Measurements from ENCODE around the gene EGFR.

EGFR gene

DNA sequence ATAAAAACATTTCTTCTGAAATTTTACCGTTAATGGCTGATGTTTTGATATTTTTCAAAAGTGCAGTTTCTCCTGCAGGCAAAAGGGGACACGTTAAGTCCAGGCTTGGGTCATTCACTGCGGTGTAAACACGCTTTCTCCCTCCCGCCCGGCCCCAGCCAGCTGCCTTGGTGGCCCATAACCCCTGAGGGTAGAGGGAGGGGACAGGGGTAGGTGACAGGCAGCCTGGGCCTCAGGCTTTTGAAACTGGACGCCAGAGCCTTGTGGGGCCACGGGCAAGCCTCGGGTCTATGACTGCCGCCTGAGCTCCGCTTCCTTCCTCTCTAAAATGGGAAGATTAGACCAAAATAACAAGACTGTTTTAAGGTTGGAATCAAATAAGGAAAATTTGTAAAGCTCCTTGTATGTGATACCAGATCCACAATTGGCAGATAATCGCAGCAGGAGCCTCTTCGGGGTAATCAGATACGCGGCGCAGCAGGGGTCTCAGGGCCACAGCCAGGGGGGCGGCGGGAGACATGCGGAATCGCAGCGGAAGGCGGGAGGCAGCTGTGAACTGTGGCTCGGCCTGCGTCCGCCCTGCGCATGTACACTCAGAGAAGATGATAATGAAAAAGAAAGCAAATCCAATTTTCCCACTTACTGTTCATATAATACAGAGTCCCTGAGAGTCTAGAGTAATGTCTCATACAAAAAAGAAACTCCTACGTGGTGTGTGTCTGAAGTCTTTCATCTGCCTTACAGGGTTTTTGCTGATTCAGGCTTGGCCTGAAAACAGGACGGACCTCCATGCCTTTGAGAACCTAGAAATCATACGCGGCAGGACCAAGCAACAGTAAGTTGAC is 138.3 kb downstream of the EGFR start:
- Histone ChIP-seq H3K4me1 (ENCODE audit: insufficient read depth, low read length) (no peaks in the 10 kb centered on the region), H3K9ac (ENCODE audit: low read depth, low read length) (no peak overlapping the region), H3K27me3 (ENCODE audit: insufficient read depth, low read length, poor library complexity) (no peaks in the 10 kb centered on the region), H3K79me2 (ENCODE audit: insufficient read depth, low read length) (no peaks in the 10 kb centered on the region), H4K20me1 (ENCODE audit: insufficient read depth, low read length) (no peaks in the 10 kb centered on the region), H3K27ac (ENCODE audit: low read length) (no peak overlapping the region), H2AFZ (ENCODE audit: low read depth, low read length) (no peak overlapping the region), H3K36me3 (ENCODE audit: insufficient read depth, low read length) (no peaks in the 10 kb centered on the region), H3K4me3 (ENCODE audit: low read depth in 1 of 2, low read length in 2 of 2) (no peak overlapping the region), H3K4me2 (ENCODE audit: insufficient read depth, low read length) (no peak overlapping the region), H3K9me3 (ENCODE audit: insufficient read depth, low read length, severe bottlenecking) (no peaks in the 10 kb centered on the region)
- TF ChIP-seq CTCF (IDR thresholded peaks at IDR 0.05; ENCODE audit: borderline replicate concordance, extremely low read depth, low read length, poor library complexity, severe bottlenecking) (no peak), EZH2 (IDR thresholded peaks at IDR 0.05; ENCODE audit: borderline replicate concordance, low read depth, low read length, severe bottlenecking) (no peak)
- DNase-seq (no peak), ATAC-seq (ENCODE audit: insufficient read depth, low read depth) (no peak)

- TF ChIP-seq EZH2 (IDR thresholded peaks at IDR 0.05; ENCODE audit: borderline replicate concordance, low read depth, low read length, severe bottlenecking) (no peak), CTCF (IDR thresholded peaks at IDR 0.05; ENCODE audit: borderline replicate concordance, extremely low read depth, low read length, poor library complexity, severe bottlenecking) (no peak)
- H3K4me1 ChIP-seq (ENCODE audit: insufficient read depth, low read length) = no peaks in the 10 kb centered on the region
- no peaks in the 10 kb centered on the region for H4K20me1 ChIP-seq (ENCODE audit: insufficient read depth, low read length)
- H3K4me3 ChIP-seq (ENCODE audit: low read depth in 1 of 2, low read length in 2 of 2) = no peak overlapping the region
- no peak overlapping the region for H3K4me2 ChIP-seq (ENCODE audit: insufficient read depth, low read length)
- DNase-seq (no peak), ATAC-seq (ENCODE audit: insufficient read depth, low read depth) (no peak)
- no peak overlapping the region for H2AFZ ChIP-seq (ENCODE audit: low read depth, low read length)
- H3K9me3 ChIP-seq (ENCODE audit: insufficient read depth, low read length, severe bottlenecking) = no peaks in the 10 kb centered on the region
- no peak overlapping the region for H3K9ac ChIP-seq (ENCODE audit: low read depth, low read length)
- H3K27ac ChIP-seq (ENCODE audit: low read length) = no peak overlapping the region
- no peaks in the 10 kb centered on the region for H3K36me3 ChIP-seq (ENCODE audit: insufficient read depth, low read length)
- H3K27me3 ChIP-seq (ENCODE audit: insufficient read depth, low read length, poor library complexity) = no peaks in the 10 kb centered on the region
- H3K79me2 ChIP-seq (ENCODE audit: insufficient read depth, low read length) = no peaks in the 10 kb centered on the region
Observed at GRCh38 chr7:55157764-55158105, 138.9 kb downstream of the EGFR start.

DNA sequence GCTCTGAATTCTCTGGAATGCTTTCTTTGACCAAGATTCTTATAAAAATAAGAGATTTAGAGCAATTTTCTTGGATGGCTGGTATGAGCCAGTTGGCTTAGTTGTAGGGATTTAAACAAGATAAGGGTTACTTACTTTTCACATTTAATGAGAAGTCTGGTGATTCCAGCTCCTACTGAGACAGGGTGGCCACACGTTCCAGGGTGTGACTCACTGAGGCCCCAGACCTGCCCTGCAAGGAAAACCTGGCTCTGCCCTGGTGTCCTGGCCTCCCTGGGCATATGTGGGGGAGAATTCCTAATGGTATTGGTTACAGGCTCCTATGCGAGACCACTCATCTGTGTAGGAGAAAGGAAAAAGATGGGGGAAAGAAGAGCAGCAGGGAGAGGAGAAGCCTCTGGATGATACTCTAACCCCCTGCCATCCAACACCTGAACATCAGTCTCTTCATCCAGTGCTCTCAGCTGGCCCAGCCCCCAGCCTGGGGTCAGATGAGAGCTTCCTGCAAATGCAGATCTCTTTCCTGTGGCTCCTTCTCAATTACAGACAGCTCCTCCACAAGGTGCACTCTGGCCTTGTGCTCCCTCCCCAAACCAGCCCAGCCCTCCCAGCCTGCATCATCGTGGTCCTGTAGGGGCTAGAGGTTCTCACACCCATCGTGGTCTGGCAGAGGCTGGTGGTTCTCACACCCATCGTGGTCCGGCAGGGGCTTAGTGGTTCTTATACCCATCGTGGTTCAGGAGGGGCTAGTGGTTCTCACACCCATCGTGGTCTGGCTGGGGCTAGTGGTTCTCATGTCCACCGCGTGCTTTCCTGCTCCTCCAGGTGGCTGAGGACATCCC is 139.9 kb downstream of the EGFR start:
- no peaks in the 10 kb centered on the region for H3K4me1 ChIP-seq (ENCODE audit: insufficient read depth, low read length)
- no peak overlapping the region for H3K9ac ChIP-seq (ENCODE audit: low read depth, low read length)
- no peaks in the 10 kb centered on the region for H3K27me3 ChIP-seq (ENCODE audit: insufficient read depth, low read length, poor library complexity)
- no peak for ATAC-seq (ENCODE audit: insufficient read depth, low read depth)
- no peak overlapping the region for H3K4me3 ChIP-seq (ENCODE audit: low read depth in 1 of 2, low read length in 2 of 2)
- no peak for DNase-seq
- no peaks in the 10 kb centered on the region for H3K79me2 ChIP-seq (ENCODE audit: insufficient read depth, low read length)
- no peak for TF ChIP-seq EZH2 (IDR thresholded peaks at IDR 0.05; ENCODE audit: borderline replicate concordance, low read depth, low read length, severe bottlenecking)
- TF ChIP-seq CTCF (IDR thresholded peaks at IDR 0.05; ENCODE audit: borderline replicate concordance, extremely low read depth, low read length, poor library complexity, severe bottlenecking) = no peak
- H3K27ac ChIP-seq (ENCODE audit: low read length) = no peak overlapping the region
- H4K20me1 ChIP-seq (ENCODE audit: insufficient read depth, low read length) = no peaks in the 10 kb centered on the region
- no peaks in the 10 kb centered on the region for H3K36me3 ChIP-seq (ENCODE audit: insufficient read depth, low read length)
- no peak overlapping the region for H2AFZ ChIP-seq (ENCODE audit: low read depth, low read length)
- H3K9me3 ChIP-seq (ENCODE audit: insufficient read depth, low read length, severe bottlenecking) = no peaks in the 10 kb centered on the region
- H3K4me2 ChIP-seq (ENCODE audit: insufficient read depth, low read length) = no peak overlapping the region
